Hepatocyte (in vitro differentiated cells): Measurements from ENCODE around the gene CDCA8.

Experiments
- EZH2 ChIP-seq: fragments of 200-600 bp; sonication (generic); IDR thresholded peaks from 2 replicates; pipeline ENCODE4 v1.6.1; 2016; ENCODE audit warnings: antibody characterized with exemption, mild to moderate bottlenecking, borderline replicate concordance
- TF ChIP-seq, protein P1 (sequence below): fragments of 200-600 bp; sonication (generic); IDR thresholded peaks from 2 replicates; pipeline ENCODE4 v1.5.1; 2016; ENCODE audit warnings: antibody characterized with exemption, mild to moderate bottlenecking; ENCODE audit not compliant: poor library complexity

- TF ChIP-seq, protein P1, sequence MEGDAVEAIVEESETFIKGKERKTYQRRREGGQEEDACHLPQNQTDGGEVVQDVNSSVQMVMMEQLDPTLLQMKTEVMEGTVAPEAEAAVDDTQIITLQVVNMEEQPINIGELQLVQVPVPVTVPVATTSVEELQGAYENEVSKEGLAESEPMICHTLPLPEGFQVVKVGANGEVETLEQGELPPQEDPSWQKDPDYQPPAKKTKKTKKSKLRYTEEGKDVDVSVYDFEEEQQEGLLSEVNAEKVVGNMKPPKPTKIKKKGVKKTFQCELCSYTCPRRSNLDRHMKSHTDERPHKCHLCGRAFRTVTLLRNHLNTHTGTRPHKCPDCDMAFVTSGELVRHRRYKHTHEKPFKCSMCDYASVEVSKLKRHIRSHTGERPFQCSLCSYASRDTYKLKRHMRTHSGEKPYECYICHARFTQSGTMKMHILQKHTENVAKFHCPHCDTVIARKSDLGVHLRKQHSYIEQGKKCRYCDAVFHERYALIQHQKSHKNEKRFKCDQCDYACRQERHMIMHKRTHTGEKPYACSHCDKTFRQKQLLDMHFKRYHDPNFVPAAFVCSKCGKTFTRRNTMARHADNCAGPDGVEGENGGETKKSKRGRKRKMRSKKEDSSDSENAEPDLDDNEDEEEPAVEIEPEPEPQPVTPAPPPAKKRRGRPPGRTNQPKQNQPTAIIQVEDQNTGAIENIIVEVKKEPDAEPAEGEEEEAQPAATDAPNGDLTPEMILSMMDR, result no peak
- TF ChIP-seq EZH2, result no peak
Measured at GRCh38 chr1:37650721-37651120, 41.6 kb upstream of the CDCA8 start.
